ENCODE measurements around the gene GGPS1.
"Not testable (repeated sequence)": the region's sequence is repeated elsewhere in the genome, so short reads cannot be mapped to it uniquely, and the experiment has no call there.

GGPS1 gene

DNA sequence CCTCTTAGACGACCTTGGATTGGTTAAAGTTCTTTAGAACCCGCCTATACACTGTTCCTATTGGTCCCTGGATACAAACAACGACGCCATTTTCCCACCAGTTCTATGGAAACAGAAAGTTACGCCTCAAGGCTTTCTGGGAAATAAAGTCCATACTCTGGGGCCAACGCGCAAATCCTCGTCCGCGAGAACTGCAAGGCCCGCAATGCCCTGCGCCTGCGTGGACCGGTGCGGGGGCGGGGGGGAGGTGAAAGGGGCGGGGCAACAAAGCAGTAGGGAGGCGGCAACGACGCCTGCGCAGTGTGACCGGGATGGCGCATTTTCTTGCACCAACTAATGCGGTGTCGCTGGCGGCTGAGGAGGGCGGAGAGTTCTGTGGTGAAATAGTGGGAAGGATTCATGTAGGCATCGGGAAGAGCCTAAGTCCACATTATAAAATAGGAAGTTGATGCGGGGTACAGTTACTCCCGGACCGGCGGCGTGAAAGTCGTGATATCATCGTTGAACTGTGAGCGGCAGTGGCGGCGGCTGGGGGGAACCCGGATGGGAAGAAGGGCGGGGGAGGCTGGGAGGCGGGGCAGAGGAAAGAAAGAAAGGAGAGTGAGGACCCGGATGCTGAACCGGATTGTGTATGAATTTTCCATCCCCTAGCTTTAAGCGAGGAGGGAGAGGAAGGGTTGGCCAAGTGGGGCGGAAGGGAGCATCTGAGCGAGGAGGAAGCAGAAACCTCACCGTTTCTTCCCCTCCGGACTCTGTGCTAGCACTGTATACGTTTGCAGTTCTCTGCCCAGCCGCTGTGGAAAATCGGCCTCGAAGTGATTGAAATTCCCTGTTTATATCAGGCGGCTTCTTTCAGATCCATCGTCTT lies at the start of gene GGPS1:
Gene GGPS1, plus strand, starts transcription at position 300 of the 868 bp plus-strand sequence. CDS start 6,695 bp downstream, outside the sequence.
- DNase-seq (ENCODE audit: low read depth): peak; percentile 100
- Histone ChIP-seq H3K9ac (ENCODE audit: low read length) (peak within 1 kb of the TSS; percentile 93), H3K4me3 (ENCODE audit: low read length) (peak within 1 kb of the TSS; percentile 99), H3K4me1 (ENCODE audit: control insufficient read depth, insufficient read depth, low read length) (peaks cover 40% of the 10 kb centered on the region), H3K9me3 (ENCODE audit: control insufficient read depth, low read length) (no peaks in the 10 kb centered on the region), H3K36me3 (ENCODE audit: control insufficient read depth, insufficient read depth, low read length, severe bottlenecking) (no peaks in the 10 kb centered on the region), H3K27me3 (replicated peaks; ENCODE audit: control insufficient read depth, insufficient read depth, low read length) (no peaks in the 10 kb centered on the region)

- no peak for DNase-seq (ENCODE audit: low read depth)
- no peak overlapping the region for H3K4me3 ChIP-seq (ENCODE audit: low read length)
- no peaks in the 10 kb centered on the region for H3K9me3 ChIP-seq (ENCODE audit: control insufficient read depth, low read length)
These were observed 49.5 kb upstream of the GGPS1 start for GRCh38 chr1:235278915-235279292.

GRCh38 chr1:235279694-235280093 lies 48.7 kb upstream of the GGPS1 start:
- no peaks in the 10 kb centered on the region for H3K36me3 ChIP-seq (ENCODE audit: control insufficient read depth, insufficient read depth, low read length, severe bottlenecking)
- H3K9ac ChIP-seq (ENCODE audit: low read length): no peak overlapping the region
- H3K9me3 ChIP-seq (ENCODE audit: control insufficient read depth, low read length): no peaks in the 10 kb centered on the region
- no peaks in the 10 kb centered on the region for H3K27me3 ChIP-seq (replicated peaks; ENCODE audit: control insufficient read depth, insufficient read depth, low read length)
- no peaks in the 10 kb centered on the region for H3K4me1 ChIP-seq (ENCODE audit: control insufficient read depth, insufficient read depth, low read length)
- no peak overlapping the region for H3K4me3 ChIP-seq (ENCODE audit: low read length)
- no peak for DNase-seq (ENCODE audit: low read depth)

More at GRCh38 chr1:235278915-235279292, 49.5 kb upstream of the GGPS1 start:
- H3K36me3 ChIP-seq (ENCODE audit: control insufficient read depth, insufficient read depth, low read length, severe bottlenecking): no peaks in the 10 kb centered on the region
- H3K9ac ChIP-seq (ENCODE audit: low read length): no peak overlapping the region
- H3K27me3 ChIP-seq (replicated peaks; ENCODE audit: control insufficient read depth, insufficient read depth, low read length): no peaks in the 10 kb centered on the region
- no peaks in the 10 kb centered on the region for H3K4me1 ChIP-seq (ENCODE audit: control insufficient read depth, insufficient read depth, low read length)

DNA sequence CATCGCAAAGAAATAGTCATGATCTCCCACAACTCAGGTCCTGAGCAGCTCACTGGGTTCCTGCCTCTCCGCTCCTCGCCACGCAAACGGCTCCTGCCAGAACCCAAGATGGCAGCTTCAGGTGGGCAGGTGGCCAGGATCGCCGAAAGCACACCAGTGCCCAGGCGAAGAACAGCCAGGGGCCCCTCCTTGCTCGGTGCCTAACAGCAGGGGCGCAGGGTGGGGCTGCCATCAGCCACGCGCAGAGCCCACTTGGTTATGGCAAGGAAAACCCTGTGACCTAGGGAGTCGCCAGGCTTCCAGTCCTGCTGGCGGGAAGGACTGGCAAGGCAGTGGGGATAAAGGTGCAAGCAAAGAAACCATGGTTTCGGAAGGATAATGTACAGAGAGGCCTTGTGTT lies 47.9 kb upstream of the GGPS1 start:
- H3K9me3 ChIP-seq (ENCODE audit: control insufficient read depth, low read length): no peaks in the 10 kb centered on the region
- DNase-seq (ENCODE audit: low read depth): no peak
- no peaks in the 10 kb centered on the region for H3K27me3 ChIP-seq (replicated peaks; ENCODE audit: control insufficient read depth, insufficient read depth, low read length)
- H3K4me1 ChIP-seq (ENCODE audit: control insufficient read depth, insufficient read depth, low read length): no peaks in the 10 kb centered on the region
- H3K4me3 ChIP-seq (ENCODE audit: low read length): no peak overlapping the region
- H3K36me3 ChIP-seq (ENCODE audit: control insufficient read depth, insufficient read depth, low read length, severe bottlenecking): no peaks in the 10 kb centered on the region
- no peak overlapping the region for H3K9ac ChIP-seq (ENCODE audit: low read length)

GRCh38 chr1:235283636-235284035 lies 44.7 kb upstream of the GGPS1 start:
- DNase-seq (ENCODE audit: low read depth); H3K36me3 ChIP-seq (ENCODE audit: control insufficient read depth, insufficient read depth, low read length, severe bottlenecking); H3K9ac ChIP-seq (ENCODE audit: low read length); H3K4me3 ChIP-seq (ENCODE audit: low read length); H3K27me3 ChIP-seq (replicated peaks; ENCODE audit: control insufficient read depth, insufficient read depth, low read length); H3K4me1 ChIP-seq (ENCODE audit: control insufficient read depth, insufficient read depth, low read length); H3K9me3 ChIP-seq (ENCODE audit: control insufficient read depth, low read length): not testable (repeated sequence)

DNA sequence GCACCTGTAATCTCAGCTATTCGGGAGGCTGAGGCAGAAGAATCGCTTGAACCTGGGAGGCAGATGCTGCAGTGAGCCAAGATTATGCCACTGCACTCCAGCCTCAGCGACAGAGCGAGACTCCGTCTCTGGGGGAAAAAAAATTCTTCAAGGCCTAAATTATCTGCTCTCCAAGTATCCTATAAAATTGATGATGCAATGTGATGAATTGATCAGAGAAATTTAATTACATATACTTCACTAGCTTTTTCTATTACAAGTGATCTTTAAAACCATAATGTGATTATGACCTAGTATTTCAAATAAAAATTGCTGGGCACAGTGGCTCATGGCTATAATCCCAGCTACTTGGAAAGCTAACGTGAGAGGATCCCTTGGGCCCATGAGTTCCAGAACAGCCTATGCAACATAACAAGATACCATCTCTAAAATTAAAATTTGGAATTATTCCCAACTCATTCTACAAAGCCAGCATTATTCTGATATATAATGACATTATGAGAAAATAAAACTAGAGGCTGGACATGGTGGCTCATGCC lies 44.1 kb upstream of the GGPS1 start:
- H3K4me3 ChIP-seq (ENCODE audit: low read length): no peak overlapping the region
- peak; percentile 15 for DNase-seq (ENCODE audit: low read depth)
- no peak overlapping the region for H3K9ac ChIP-seq (ENCODE audit: low read length)
- H3K4me1 ChIP-seq (ENCODE audit: control insufficient read depth, insufficient read depth, low read length): peaks cover 7% of the 10 kb centered on the region
- no peaks in the 10 kb centered on the region for H3K27me3 ChIP-seq (replicated peaks; ENCODE audit: control insufficient read depth, insufficient read depth, low read length)
- no peaks in the 10 kb centered on the region for H3K36me3 ChIP-seq (ENCODE audit: control insufficient read depth, insufficient read depth, low read length, severe bottlenecking)
- H3K9me3 ChIP-seq (ENCODE audit: control insufficient read depth, low read length): no peaks in the 10 kb centered on the region

GRCh38 chr1:235286667-235287066 lies 41.7 kb upstream of the GGPS1 start:
- Histone ChIP-seq H3K36me3 (ENCODE audit: control insufficient read depth, insufficient read depth, low read length, severe bottlenecking) (no peaks in the 10 kb centered on the region), H3K9me3 (ENCODE audit: control insufficient read depth, low read length) (no peaks in the 10 kb centered on the region), H3K27me3 (replicated peaks; ENCODE audit: control insufficient read depth, insufficient read depth, low read length) (no peaks in the 10 kb centered on the region)

DNA sequence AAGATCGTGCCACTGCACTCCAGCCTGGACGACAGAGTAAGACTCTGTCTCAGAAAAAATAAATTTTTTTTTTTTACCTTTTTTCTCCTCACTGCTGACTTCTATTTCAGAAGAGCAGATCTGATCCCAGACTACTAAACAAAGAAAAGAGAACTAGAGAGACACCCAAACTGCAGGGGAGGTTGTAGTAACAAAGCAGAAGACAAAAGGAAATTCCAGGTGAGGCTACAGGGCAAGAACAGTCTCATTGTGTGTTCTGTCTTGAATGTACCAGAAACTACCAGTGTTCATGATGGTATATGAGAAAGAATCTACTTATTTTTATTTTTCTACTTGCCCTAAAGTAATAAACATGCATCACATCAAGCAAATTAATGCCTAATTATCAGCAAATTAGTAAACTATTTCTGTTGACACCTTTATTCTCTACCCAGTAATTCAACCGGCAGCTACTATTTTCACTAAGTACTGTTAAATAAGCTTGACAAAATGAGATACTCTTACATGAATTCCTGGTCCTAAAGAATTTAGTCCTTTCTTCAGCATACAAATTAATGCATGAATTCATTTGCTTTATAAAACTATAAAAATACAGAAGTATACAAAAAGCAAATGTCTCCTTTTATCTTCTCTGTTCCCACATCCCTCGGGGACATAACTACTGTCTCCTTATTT lies 41.0 kb upstream of the GGPS1 start:
- H3K9me3 ChIP-seq (ENCODE audit: control insufficient read depth, low read length): no peaks in the 10 kb centered on the region
- H3K4me1 ChIP-seq (ENCODE audit: control insufficient read depth, insufficient read depth, low read length): peaks cover 7% of the 10 kb centered on the region
- DNase-seq (ENCODE audit: low read depth): no peak

More at GRCh38 chr1:235286667-235287066, 41.7 kb upstream of the GGPS1 start:
- no peak for DNase-seq (ENCODE audit: low read depth)
- Histone ChIP-seq H3K9ac (ENCODE audit: low read length) (no peak overlapping the region), H3K4me1 (ENCODE audit: control insufficient read depth, insufficient read depth, low read length) (peaks cover 7% of the 10 kb centered on the region), H3K4me3 (ENCODE audit: low read length) (no peak overlapping the region)

GRCh38 chr1:235289859-235290739 lies 38.3 kb upstream of the GGPS1 start:
- no peaks in the 10 kb centered on the region for H3K9me3 ChIP-seq (ENCODE audit: control insufficient read depth, low read length)
- H3K36me3 ChIP-seq (ENCODE audit: control insufficient read depth, insufficient read depth, low read length, severe bottlenecking): no peaks in the 10 kb centered on the region
- peaks cover 11% of the 10 kb centered on the region for H3K4me1 ChIP-seq (ENCODE audit: control insufficient read depth, insufficient read depth, low read length)
- no peak overlapping the region for H3K4me3 ChIP-seq (ENCODE audit: low read length)
- no peaks in the 10 kb centered on the region for H3K27me3 ChIP-seq (replicated peaks; ENCODE audit: control insufficient read depth, insufficient read depth, low read length)
- H3K9ac ChIP-seq (ENCODE audit: low read length): no peak overlapping the region
- DNase-seq (ENCODE audit: low read depth): no peak

More for the DNA sequence above, 41.0 kb upstream of the GGPS1 start:
- Histone ChIP-seq H3K36me3 (ENCODE audit: control insufficient read depth, insufficient read depth, low read length, severe bottlenecking) (no peaks in the 10 kb centered on the region), H3K9ac (ENCODE audit: low read length) (no peak overlapping the region), H3K27me3 (replicated peaks; ENCODE audit: control insufficient read depth, insufficient read depth, low read length) (no peaks in the 10 kb centered on the region), H3K4me3 (ENCODE audit: low read length) (no peak overlapping the region)

- no peak for DNase-seq (ENCODE audit: low read depth)
- no peaks in the 10 kb centered on the region for H3K27me3 ChIP-seq (replicated peaks; ENCODE audit: control insufficient read depth, insufficient read depth, low read length)
- H3K4me3 ChIP-seq (ENCODE audit: low read length): no peak overlapping the region
- no peaks in the 10 kb centered on the region for H3K36me3 ChIP-seq (ENCODE audit: control insufficient read depth, insufficient read depth, low read length, severe bottlenecking)
- no peaks in the 10 kb centered on the region for H3K9me3 ChIP-seq (ENCODE audit: control insufficient read depth, low read length)
- no peak overlapping the region for H3K9ac ChIP-seq (ENCODE audit: low read length)
- H3K4me1 ChIP-seq (ENCODE audit: control insufficient read depth, insufficient read depth, low read length): peaks cover 13% of the 10 kb centered on the region
These were observed 37.4 kb upstream of the GGPS1 start for GRCh38 chr1:235290740-235291502.
